Myocyte (in vitro differentiated cells): ENCODE results near the gene GTPBP10. TPM values are rescaled to one million over a fixed set of nuclear protein-coding genes. Genes with fewer than 3 reads are reported as not detected.
"Not testable (repeated sequence)": the region's sequence is repeated elsewhere in the genome, so short reads cannot be mapped to it uniquely, and the experiment has no call there.

ENCODE experiments used
- DNase-seq: peaks from one replicate; pipeline ENCODE4 v3.0.0-alpha.2; 2012; ENCODE audit warnings: low read depth
- polyA plus RNA-seq: library from polyadenylated mRNA; unstranded; fragments of >200 nt; gene quantifications from one replicate; pipeline ENCODE4 v1.2.1, GENCODE V29; 2012; ENCODE audit warnings: missing spikeins
- total RNA-seq: library from RNA; depleted of rRNA; stranded (reverse); fragments of >200 nt; gene quantifications from 2 replicates; pipeline ENCODE4 v1.2.3, GENCODE V29; 2014

The GTPBP10 gene, protein sequence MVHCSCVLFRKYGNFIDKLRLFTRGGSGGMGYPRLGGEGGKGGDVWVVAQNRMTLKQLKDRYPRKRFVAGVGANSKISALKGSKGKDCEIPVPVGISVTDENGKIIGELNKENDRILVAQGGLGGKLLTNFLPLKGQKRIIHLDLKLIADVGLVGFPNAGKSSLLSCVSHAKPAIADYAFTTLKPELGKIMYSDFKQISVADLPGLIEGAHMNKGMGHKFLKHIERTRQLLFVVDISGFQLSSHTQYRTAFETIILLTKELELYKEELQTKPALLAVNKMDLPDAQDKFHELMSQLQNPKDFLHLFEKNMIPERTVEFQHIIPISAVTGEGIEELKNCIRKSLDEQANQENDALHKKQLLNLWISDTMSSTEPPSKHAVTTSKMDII
- total RNA-seq = 13.0 and 17.4 TPM in 2 replicates
- 8.4 TPM for polyA plus RNA-seq

- peak; percentile 98 for DNase-seq
Measured at GRCh38 chr7:90346336-90347125, at the start of gene GTPBP10. TSS of gene GTPBP10 (plus strand) at chr7:90346716. CDS start at chr7:90346742, 26 bp downstream.

DNA sequence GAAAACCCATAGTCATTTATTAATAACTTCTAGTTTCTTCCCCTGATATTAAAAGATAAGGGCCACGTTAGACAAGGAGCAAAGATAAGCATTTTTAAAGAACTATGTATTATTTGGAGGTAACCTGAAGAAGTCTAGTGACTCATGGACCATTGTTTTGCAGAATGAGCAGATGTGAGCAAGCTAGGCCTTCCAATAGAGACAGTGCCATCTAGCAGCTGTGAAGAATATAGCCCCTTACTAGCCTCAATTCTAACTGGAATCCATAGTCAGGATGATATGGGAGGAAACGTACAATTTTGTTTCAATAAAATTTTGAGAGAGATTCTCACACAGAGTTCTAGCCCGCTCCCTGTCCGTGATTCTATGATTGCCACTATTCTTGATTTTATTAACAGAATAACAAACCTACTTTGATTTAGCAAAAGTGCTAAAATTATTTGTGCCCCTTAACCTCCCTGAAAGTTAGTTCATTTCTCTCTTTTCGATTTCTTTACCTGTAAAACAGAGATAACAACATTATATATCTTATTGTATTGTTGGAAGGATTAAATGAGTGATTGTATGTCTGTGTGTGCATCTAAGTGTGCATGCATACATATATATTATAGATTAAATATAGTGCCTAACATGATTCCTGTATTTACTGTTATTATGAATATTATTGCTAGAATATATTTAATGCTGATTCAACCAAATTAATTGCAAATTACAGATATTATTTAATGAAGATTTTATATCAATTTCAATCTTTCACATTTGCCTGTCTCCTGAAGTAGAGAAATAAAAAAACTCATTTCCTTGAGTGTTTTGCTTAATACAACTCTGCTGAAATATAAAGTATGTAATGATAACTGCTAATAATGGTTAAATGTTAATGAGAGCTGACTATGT is 48.1 kb upstream of the GTPBP10 start:
- peak; percentile 64 for DNase-seq

DNA sequence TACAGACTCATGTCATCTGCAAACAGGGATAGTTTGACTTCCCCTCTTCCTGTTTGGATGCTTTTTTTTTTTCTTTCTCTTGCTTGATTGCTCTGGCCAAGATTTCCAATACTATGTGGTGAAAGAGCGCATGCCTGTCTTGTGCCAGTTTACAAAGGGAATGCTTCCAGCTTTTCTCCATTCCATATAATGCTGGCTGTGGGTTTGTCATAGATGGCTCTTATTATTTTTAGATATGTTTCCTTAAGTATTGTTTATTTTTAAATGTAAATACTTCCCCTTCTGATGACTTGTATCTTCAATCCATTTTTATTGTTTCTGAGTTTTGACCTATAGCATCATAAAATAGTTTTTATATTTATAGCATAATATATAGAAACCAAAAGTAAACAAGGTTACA is 43.3 kb upstream of the GTPBP10 start:
- DNase-seq = no peak

DNA sequence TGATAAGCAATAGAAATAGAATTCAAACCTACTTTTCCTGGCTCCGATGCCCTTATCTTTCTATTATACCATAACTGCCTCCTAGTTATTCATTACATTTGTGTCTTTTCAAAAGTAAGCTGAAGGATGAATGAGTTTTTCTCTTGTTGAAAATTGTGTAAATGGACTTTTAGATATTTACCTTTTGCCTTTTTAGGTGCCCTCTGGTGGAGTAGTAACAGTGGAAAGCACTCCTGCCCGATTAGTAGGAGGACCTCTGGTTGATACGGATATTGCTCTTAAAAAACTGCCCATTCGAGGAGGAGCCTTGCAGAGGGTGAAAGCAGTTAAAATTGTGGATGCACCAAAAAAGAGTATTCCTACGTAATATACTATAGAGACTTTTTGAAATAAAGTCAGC is 36.6 kb upstream of the GTPBP10 start:
- no peak for DNase-seq

DNA sequence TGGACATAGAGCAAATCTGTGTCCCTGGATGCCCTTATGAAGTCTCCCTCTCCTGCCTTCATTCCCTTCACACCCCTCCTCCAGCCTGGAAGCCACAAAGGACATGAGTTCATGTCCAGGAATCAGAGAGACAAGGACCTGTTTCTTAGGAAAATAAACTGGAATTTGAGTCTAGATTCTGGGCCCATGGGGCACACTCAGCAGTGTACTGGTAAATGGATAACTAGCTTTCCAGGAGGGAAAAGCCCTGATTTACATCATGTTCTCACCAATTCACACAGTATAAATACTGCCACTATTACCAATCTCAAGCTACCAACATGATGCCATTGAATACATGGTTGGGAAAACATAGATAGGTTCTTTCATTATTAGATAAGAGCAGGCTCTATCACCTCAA is 35.3 kb upstream of the GTPBP10 start:
- no peak for DNase-seq

- DNase-seq = peak; percentile 25
Measured at GRCh38 chr7:90312745-90313144, 33.8 kb upstream of the GTPBP10 start.

DNA sequence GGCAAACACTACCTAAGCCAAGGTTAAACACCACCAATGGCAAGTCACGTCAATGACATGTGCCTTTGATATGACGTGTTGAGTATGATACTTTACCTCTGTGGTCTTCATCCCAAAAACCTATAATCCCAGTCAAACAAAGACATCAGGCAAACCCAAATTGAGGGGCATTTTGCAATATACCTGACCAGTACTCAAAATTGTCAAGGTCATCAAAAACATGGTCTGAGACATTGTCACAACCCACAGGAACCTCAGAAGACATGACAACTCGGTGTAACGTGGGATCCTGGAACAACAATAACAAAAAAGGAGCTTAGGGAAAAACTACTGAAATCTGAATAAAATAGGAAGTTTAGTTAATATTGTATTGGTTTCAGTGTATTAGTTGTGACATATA is 32.6 kb upstream of the GTPBP10 start:
- DNase-seq = no peak

GRCh38 chr7:90320014-90320413 is 26.5 kb upstream of the GTPBP10 start:
- DNase-seq = no peak

- DNase-seq = no peak
Measured at GRCh38 chr7:90320418-90320800, 26.1 kb upstream of the GTPBP10 start.

DNA sequence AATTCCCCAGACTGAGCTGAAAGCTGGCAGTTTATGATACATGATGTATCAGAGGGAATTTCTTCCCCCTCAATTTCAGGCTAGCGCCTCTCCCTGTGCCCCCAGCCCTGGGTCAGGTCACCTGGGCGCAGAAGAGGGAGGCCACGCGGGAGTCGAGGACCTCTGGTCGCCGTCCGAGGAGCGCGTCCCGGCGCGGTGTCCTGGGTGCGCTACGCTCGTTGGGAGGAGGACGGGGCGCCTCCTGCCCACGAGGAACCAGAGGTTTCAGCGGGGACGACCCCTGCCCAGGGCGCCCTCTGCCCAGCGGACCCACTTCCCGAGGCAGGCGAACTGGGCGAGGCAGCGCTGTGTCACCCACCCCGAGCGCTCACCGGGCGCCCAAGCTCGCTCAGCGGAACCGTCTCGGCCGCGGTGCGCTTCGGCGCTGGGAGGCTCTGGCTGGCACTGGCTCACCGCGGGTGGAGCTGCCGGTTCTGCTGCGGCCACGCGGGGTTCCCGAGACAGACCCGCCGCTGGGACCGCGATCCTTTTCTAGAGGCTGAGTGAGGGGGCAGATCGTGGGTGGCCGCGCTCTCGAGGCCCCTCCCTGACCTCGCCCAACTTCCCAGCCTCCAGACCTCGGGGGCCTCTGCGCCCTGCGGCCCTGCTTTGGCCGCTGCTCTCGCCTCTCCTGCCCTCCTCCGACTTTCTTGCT is 25.6 kb upstream of the GTPBP10 start, which contains the start of gene FAM237B:
TSS of gene FAM237B (minus strand) at position 504 of the 694 bp plus-strand sequence. CDS start 1,556 bp downstream, outside the sequence.
- peak; percentile 22 for DNase-seq

DNA sequence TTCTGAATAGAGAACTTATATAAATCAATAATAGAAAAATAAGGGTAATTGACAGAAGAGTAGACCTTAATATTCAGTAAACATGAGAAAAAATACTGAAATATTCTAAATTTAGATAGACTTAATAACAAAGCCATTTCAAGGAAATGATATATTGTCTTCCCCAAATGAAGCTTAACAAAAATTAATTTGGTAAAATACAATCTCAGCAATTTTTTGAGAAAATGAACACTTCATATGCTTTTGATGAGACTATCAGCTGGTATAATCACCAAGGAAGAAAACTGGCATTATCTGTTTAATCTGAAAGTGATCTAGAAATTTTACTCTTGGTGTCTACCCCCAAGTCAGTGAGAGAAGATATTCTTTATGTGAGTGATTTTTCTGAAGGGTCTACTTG is 23.7 kb upstream of the GTPBP10 start:
- DNase-seq = no peak

- DNase-seq = no peak
Measured at GRCh38 chr7:90326500-90326899, 20.0 kb upstream of the GTPBP10 start.

DNA sequence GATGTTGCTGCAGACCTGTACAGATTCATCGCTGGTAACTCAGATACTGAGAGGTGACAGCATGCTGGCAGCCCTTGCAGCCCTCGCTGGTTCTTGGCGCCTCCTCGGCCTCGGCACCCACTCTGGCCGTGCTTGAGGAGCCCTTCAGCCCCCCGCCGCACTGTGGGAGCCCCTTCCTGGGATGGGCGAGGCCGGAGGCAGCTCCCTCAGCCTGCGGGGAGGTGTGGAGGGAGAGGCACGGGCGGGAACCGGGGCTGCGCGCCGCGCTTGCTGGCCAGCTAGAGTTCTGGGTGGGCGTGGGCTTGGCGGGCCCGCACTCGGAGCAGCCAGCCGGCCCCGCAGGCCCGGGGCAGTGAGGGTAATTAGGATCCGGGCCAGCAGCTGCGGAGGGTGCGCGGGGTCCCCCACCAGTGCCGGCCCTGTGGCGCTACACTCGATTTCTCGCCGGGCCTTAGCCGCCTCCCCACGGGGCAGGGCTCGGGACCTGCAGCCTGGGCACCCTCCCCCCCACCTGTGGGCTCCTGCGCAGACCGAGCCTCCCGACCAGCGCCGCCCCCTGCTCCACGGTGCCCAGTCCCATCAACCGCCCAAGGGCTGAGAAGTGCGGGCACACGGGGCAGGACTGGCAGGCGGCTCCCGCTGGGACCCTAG is 12.2 kb upstream of the GTPBP10 start:
- DNase-seq = no peak

DNA sequence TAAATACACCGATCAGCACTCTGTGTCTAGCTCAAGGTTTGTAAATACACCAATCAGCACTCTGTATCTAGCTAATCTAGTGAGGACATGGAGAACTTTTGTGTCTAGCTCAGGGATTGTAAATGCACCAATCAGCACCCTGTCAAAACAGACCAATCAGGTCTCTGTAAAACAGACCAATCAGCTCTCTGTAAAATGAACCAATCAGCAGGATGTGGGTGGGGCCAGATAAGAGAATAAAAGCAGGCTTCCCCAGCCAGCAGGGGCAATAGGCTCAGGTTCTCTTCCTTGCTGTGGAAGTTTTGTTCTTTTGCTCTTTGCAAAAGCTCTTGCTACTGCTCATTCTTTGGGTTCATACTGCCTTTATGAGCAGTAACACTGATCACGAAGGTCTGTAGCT is 11.6 kb upstream of the GTPBP10 start:
- DNase-seq = not testable (repeated sequence)

DNA sequence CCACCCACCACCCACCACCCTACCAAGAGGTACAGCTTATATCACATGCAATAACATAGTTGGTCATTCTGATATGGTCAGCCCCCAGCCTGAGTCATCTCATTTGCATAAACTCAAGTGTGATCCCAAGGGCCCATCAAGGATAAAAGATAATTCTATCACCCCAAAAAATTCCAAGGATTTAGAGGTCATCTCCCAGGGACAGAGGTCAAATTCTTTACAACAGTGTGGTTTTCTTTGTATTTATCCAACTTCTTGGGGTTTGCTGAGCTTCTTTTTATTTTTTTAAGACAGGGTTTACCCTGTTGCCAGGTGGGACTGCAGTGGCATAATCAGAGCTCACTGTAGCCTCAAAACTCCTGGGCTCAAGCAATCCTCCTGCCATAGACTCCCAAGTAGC is 9.4 kb upstream of the GTPBP10 start:
- DNase-seq = peak; percentile 11

GRCh38 chr7:90345016-90345415 is 1.5 kb upstream of the GTPBP10 start:
- no peak for DNase-seq

- peak; percentile 64 for DNase-seq
Measured at GRCh38 chr7:90345595-90346335, 751 bp upstream of the GTPBP10 start.

GRCh38 chr7:90347759-90348158 is 1.2 kb downstream of the GTPBP10 start:
- no peak for DNase-seq

DNA sequence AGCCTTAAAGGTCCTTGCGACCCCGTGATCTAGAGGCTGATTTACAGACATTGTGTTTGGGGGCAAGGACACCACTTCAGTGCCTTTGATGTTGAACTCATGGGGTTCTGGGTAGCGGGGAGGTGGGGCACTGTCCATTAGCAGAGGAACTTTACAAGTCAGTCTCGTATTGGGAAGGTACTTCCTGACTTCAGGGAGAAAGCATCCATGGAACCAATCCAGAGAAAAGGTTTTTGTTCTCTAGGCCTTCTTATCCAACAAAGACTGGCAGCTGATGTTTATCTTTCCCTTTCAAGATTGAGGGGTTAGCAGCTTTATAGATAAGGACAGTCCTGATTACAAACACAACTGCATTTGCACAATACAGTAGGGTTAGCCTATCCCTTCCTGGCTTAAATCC is 2.8 kb downstream of the GTPBP10 start:
- no peak for DNase-seq
